GDM1 (cell line): ENCODE results near the gene LRCH1.

ENCODE experiments used
- DNase-seq: peaks from one replicate; lab custom pipeline; 2025; lab: John Stamatoyannopoulos, UW

LRCH1 gene

GRCh38 chr13:46535002-46535401 lies 18.0 kb upstream of the LRCH1 start:
- DNase-seq: no peak

DNA sequence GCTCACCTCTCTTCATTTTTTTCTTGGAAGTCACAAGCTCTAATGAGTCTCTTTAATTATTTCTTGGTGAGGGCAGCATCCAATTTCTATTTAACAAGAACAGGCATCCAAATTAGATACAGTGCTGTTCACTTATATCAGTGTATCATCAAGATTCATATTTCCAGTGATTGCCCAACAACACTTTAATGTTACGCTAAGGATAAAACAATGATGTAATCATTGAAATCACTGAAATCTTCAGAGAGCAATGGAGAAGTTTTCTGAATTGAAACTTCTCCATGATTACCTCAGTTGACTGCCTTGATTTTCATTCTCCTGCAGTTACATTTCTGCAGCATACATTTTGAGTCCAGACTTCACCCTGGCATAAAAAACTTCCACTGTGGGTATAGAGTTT lies 17.1 kb upstream of the LRCH1 start:
- DNase-seq: no peak

DNA sequence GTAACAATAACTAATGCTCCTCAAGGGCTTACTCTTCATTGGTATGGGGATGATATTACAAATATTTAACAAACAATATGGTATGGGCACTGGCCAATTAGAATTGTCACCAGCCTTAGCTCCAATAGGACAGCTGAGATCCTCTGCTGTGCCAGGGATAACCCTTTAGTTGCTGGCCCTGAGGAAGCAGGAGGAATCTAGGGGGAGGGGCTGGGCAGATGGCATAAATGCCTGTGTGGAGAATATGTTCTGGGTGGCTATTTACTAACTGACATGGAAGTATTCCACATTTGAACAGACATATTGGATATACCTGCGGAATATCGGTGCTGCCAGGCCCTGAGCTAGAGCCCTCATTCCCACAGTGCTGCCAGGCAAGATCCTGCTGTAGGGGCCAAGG lies 16.6 kb upstream of the LRCH1 start:
- no peak for DNase-seq

DNA sequence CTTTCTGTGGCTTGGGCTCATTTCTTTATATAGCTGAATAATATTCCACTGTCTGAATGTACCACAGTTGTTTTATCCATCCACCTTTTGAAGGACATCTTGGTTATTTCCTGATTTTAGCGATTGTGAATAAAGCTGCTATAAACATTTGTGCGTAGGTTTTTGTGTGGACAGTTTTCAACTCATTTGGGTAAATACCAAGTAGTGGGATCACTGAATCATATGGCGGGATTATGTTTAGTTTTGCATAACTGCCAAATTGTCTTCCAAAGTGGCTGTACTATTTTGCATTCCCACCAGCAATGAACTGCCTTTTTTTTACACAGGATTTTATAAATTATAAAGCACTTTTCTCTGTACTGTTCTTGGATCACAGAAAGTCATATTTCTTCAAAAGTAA lies 13.7 kb upstream of the LRCH1 start:
- no peak for DNase-seq

GRCh38 chr13:46541210-46541609 lies 11.8 kb upstream of the LRCH1 start:
- no peak for DNase-seq

GRCh38 chr13:46542833-46543232 lies 10.1 kb upstream of the LRCH1 start:
- no peak for DNase-seq

GRCh38 chr13:46543287-46543686 lies 9.7 kb upstream of the LRCH1 start:
- DNase-seq: no peak

DNA sequence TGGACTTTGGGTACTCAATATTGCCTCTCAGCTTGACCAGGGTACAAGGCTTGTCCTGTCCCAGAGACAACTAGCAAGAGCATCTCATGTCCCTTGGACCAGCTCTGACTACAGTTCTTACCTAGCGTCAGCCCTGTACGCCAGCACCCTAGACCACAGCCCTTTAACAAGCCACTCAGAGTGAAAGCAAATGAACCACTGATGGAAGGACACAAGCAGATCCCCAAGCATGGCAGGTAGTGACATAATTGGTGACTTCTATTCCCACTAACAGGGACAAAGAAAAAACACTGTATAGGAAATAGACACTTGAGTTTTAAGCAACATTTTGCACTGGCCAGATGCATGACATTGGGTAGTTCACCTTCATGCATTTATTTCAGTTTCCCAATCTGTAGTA lies 8.8 kb upstream of the LRCH1 start:
- DNase-seq: no peak

DNA sequence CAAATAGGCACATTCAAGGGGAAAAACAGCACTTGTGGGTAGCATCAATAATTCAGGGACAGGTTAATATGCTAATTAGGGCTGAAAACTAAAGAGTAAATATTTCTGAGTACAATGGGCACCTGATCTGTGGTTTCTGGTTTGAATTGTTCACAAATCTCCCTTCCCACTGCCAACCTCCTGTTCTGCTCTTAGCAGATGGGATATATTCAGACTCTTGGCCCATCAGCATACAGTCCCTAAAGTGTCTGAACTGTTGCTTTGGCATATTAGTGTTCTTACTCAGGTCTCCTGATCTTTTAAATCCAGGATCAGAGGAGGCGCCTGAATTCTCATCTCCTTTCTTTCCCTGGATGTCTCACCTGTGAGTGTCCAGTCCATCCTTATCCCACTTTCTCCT lies 8.2 kb upstream of the LRCH1 start:
- no peak for DNase-seq

- no peak for DNase-seq
These were observed 6.7 kb upstream of the LRCH1 start for GRCh38 chr13:46546084-46546768.

DNA sequence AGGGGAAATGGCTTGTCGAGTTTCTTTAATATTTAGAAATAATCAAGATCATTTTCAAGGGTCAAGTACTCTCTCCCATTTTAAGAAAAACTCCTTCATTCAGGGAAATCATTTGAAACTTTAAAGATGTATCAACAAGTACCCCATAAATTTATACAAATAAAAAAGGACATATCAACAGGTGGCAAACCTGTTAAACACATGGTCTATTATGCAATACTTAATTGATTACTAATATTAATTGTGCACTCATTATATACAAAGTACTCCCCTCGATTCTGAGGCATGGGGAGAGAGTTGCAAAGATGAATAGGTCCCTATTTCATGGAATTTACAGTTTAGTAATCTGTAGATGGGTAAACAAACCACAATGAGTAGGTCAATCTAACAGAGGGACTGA lies 2.1 kb upstream of the LRCH1 start:
- no peak for DNase-seq

GRCh38 chr13:46551410-46552302 lies 1.3 kb upstream of the LRCH1 start:
- peak; percentile 67 for DNase-seq

GRCh38 chr13:46552303-46552682 lies 677 bp upstream of the LRCH1 start:
- no peak for DNase-seq

- no peak for DNase-seq
These were observed 533 bp downstream of the LRCH1 start for GRCh38 chr13:46553521-46553885.

- DNase-seq: peak; percentile 72
These were observed 1.2 kb downstream of the LRCH1 start for GRCh38 chr13:46553886-46554858.

DNA sequence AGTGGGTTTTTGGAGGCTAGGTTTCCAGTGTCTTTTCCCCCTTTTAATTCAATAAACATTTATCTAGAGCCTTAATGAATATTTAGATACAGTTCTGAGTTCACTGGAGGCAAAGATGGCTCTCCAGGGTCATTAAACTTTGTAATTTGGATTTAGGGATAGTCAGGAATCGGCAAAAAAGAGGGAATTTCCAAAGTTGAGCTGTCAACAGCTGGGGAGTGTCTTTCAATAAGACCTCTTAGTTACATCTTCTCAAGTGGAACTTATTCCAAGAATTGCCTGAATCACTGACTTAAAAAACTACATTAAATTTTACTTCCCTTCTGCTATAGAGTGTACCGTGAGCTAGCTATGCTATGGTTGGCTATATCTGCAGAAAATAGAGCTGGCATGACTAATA lies 2.0 kb downstream of the LRCH1 start:
- no peak for DNase-seq

DNA sequence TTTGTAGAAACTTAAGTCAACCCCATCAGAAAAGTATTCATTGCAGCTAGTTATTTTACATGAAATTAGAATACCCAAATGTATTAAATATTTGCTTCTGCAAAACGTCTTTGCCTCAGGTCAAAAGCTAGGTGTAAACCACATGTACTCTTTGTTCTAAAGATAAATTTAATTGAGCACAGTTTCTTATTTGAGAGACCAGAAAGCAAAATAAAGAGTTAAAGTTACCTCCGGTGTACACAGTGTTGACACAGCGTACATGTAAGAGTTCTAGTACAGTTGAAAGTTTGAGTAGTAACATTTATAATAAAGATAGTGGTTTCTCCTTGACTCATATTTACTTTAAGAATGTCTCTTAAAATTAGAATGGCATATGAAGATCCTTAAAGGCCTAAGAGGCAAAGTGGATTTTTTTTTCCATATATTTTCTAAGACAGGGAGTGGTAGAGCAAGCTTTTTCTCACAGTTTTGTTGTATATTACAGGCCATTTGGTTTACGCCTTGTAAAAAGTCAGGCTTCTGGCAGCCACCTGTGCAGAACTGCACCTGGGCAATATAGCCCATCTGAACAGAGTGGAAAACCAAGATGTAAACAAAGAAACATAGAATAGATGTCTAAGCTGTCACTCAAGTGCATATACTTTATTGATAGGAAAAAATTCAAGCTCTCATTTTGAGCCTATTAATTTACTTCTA lies 2.9 kb downstream of the LRCH1 start:
- DNase-seq: no peak

DNA sequence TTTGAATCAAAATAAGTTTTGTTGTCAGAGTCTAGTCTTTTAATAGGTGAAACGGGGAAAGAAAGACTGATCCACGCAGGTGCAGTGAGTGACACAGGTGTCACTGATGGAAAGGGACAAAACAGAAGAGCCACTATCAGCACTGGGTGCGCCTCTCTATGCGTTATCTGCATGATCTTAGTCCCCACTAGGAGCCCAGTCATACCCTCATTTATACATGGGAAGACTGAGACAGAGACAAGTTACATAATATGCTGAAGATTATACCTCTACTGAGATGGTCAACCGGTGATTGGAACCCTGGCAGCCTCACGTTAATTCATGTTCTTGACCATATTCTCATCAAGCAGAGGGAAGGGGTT lies 3.4 kb downstream of the LRCH1 start:
- no peak for DNase-seq

- no peak for DNase-seq
These were observed 6.4 kb downstream of the LRCH1 start for GRCh38 chr13:46559272-46559805.

GRCh38 chr13:46560778-46561177 lies 7.8 kb downstream of the LRCH1 start:
- no peak for DNase-seq

GRCh38 chr13:46561286-46561685 lies 8.3 kb downstream of the LRCH1 start:
- no peak for DNase-seq

GRCh38 chr13:46561691-46562090 lies 8.7 kb downstream of the LRCH1 start:
- no peak for DNase-seq
